Stomach (tissue), 9 donors: ENCODE results near the gene MAP2K4. TPM values are rescaled to one million over a fixed set of nuclear protein-coding genes. Genes with fewer than 3 reads are reported as not detected.

ENCODE experiments used
- DNase-seq, 2 donors: peaks; one replicate each; pipeline versions ENCODE4 v3.0.0 to v3.0.0-alpha.2; 2013 to 2019
- H3K27ac ChIP-seq, 5 donors: fragments of 200-600 bp in 4 of 5; sonication (generic) in 4 of 5; one replicate each; pipeline ENCODE4 v1.5.1; 2013 to 2019; ENCODE audit warnings: mild to moderate bottlenecking in 1 of 5, moderate library complexity in 1 of 5
- H3K27me3 ChIP-seq, 3 donors: fragments of 200-600 bp; sonication (generic); one replicate each; pipeline ENCODE4 v1.5.1; 2017 to 2019; ENCODE audit warnings: mixed run types in 1 of 3
- H3K36me3 ChIP-seq, 4 donors: fragments of 200-600 bp; sonication (generic); 1 replicate in 3 of 4; 2 replicates in 1 of 4; pipeline ENCODE4 v1.5.1; 2016 to 2019
- H3K4me1 ChIP-seq, 4 donors: fragments of 200-600 bp; sonication (generic); one replicate each; pipeline ENCODE4 v1.5.1; 2016 to 2019
- H3K4me3 ChIP-seq, 4 donors: fragments of 200-600 bp; sonication (generic) in 3 of 4; one replicate each; pipeline ENCODE4 v1.5.1; 2016 to 2019; ENCODE audit warnings: mild to moderate bottlenecking in 1 of 4
- H3K9me3 ChIP-seq, 4 donors: fragments of 200-600 bp; sonication (generic); one replicate each; pipeline ENCODE4 v1.5.1; 2016 to 2019
- CTCF ChIP-seq, 7 experiments: fragments of 450-650 bp in 4 of 7; fragments of 200-600 bp in 3 of 7; sonication (generic) in 3 of 7; IDR thresholded peaks; one replicate each; pipeline ENCODE4 v1.5.1; 2016 to 2019; ENCODE audit warnings: antibody characterized with exemption in 7 of 7, control low read depth in 2 of 7, mild to moderate bottlenecking in 1 of 7
- EP300 ChIP-seq: sonication (generic); formaldehyde crosslinking; IDR thresholded peaks from one replicate; pipeline ENCODE4 v1.6.1; 2017; ENCODE audit warnings: antibody characterized with exemption
- POLR2A ChIP-seq, 4 donors: fragments of 450-650 bp; IDR thresholded peaks; one replicate each; pipeline ENCODE4 v1.6.1; 2016; ENCODE audit warnings: antibody characterized with exemption in 4 of 4, control low read depth in 2 of 4, mild to moderate bottlenecking in 1 of 4, moderate library complexity in 1 of 4
- POLR2AphosphoS5 ChIP-seq, 3 donors: sonication (generic); formaldehyde crosslinking; IDR thresholded peaks; one replicate each; pipeline ENCODE4 v1.6.1; 2016; ENCODE audit warnings: antibody characterized with exemption in 3 of 3
- WGBS, 5 donors: extraction: QIAGEN DNeasy Blood & Tissue Kit in 3 of 5; methylation state at CpG; one replicate each; pipeline versions ENCODE4 v1.1.5 to v1.1.7; 2013 to 2018; 5-methylcytosine and 5-hydroxymethylcytosine counted together
- intact Hi-C: fragments of 100-400 bp; cut with DNase I; formaldehyde crosslinking; loops from one replicate; pipeline ENCODE4 v1.15.1; 2023; ENCODE audit warnings: low total_unique reads
- polyA plus RNA-seq, 3 donors: library from polyadenylated mRNA; stranded (reverse); fragments of 200-250 nt; gene quantifications; one replicate each; pipeline ENCODE4 v1.2.3, GENCODE V29; 2013
- total RNA-seq, 5 donors: library from RNA; depleted of rRNA; stranded (reverse); fragments of >200 nt; gene quantifications; one replicate each; pipeline versions ENCODE4 v1.1.0 to v1.2.3, GENCODE V29; 2014 to 2016
- donor health status: healthy with polysubstance abuse.
- donor health status: Bipolar disorder and iron deficiency.
- donor health status: healthy.

MAP2K4 gene
- total and polyA plus RNA-seq, 8 donors = 1.4 to 174 (median 21.9) TPM

GRCh38 chr17:12053552-12053951 is 32.9 kb downstream of the MAP2K4 start:
- TF ChIP-seq POLR2AphosphoS5 (IDR thresholded peaks at IDR 0.05) = no peak
- TF ChIP-seq POLR2A (IDR thresholded peaks at IDR 0.05) = no peak
- no peak for TF ChIP-seq EP300
- TF ChIP-seq CTCF (IDR thresholded peaks at IDR 0.05) = no peak
- WGBS, 5 donors = 25 to 36% (median 34%) methylated on average over 3 of the region's 3 CpGs
- H3K4me3 ChIP-seq = no peak overlapping the region
- DNase-seq = no peak
- H3K27ac ChIP-seq = no peak overlapping the region
- peaks cover 0 to 54% (median 30%) of the 10 kb centered on the region in 4 donors for H3K4me1 ChIP-seq
- intact Hi-C loops = no loop called here
- H3K9me3 ChIP-seq = no peaks in the 10 kb centered on the region
- H3K27me3 ChIP-seq = no peaks in the 10 kb centered on the region
- H3K36me3 ChIP-seq = no peaks in the 10 kb centered on the region

GRCh38 chr17:12055889-12056288 is 35.2 kb downstream of the MAP2K4 start:
- no peak for DNase-seq
- Histone ChIP-seq H3K4me3 (no peak overlapping the region), H3K27ac (no peak overlapping the region), H3K9me3 (no peaks in the 10 kb centered on the region), H3K4me1 (peaks cover 0 to 38% (median 15%) of the 10 kb centered on the region in 4 donors), H3K27me3 (no peaks in the 10 kb centered on the region), H3K36me3 (no peaks in the 10 kb centered on the region)
- intact Hi-C loops = no loop called here
- TF ChIP-seq CTCF (IDR thresholded peaks at IDR 0.05) = no peak

- no peak overlapping the region for H3K27ac ChIP-seq
- no peaks in the 10 kb centered on the region for H3K27me3 ChIP-seq
- no peak overlapping the region for H3K4me3 ChIP-seq
- H3K36me3 ChIP-seq = peaks cover 0 to 6% (median 2%) of the 10 kb centered on the region in 4 donors
- TF ChIP-seq POLR2AphosphoS5 (IDR thresholded peaks at IDR 0.05) = no peak
- TF ChIP-seq EP300 = no peak
- no peak for TF ChIP-seq POLR2A (IDR thresholded peaks at IDR 0.05)
- no peak for TF ChIP-seq CTCF (IDR thresholded peaks at IDR 0.05)
- DNase-seq = no peak
- no peaks in the 10 kb centered on the region for H3K9me3 ChIP-seq
- WGBS, 5 donors = 83 to 96% (median 96%) methylated on average over 1 of the region's 1 CpG
- peaks cover 0 to 24% (median 7%) of the 10 kb centered on the region in 4 donors for H3K4me1 ChIP-seq
- intact Hi-C loops = no loop called here
Observed at GRCh38 chr17:12057520-12057919, 36.8 kb downstream of the MAP2K4 start.

- Histone ChIP-seq H3K27me3 (no peaks in the 10 kb centered on the region), H3K4me1 (peaks cover 0 to 14% (median 2%) of the 10 kb centered on the region in 4 donors), H3K9me3 (no peaks in the 10 kb centered on the region), H3K27ac (no peak overlapping the region), H3K4me3 (no peak overlapping the region), H3K36me3 (peaks cover 0 to 9% (median 3%) of the 10 kb centered on the region in 4 donors)
- no peak for DNase-seq
- intact Hi-C loops = no loop called here
- TF ChIP-seq POLR2A (IDR thresholded peaks at IDR 0.05) (no peak), CTCF (IDR thresholded peaks at IDR 0.05) (no peak), POLR2AphosphoS5 (IDR thresholded peaks at IDR 0.05) (no peak), EP300 (no peak)
Observed at GRCh38 chr17:12058535-12058934, 37.9 kb downstream of the MAP2K4 start.
